Prostate gland (tissue), 2 donors: ENCODE results near the gene FRMD4A.

ENCODE experiments used
- POLR2AphosphoS5 ChIP-seq: sonication (generic); formaldehyde crosslinking; IDR thresholded peaks from one replicate; pipeline ENCODE4 v1.6.1; 2017; ENCODE audit warnings: antibody characterized with exemption
- TF ChIP-seq, protein P1 (sequence below), 4 experiments: fragments of 200-600 bp in 2 of 4; fragments of 450-650 bp in 2 of 4; sonication (generic) in 2 of 4; IDR thresholded peaks; 1 replicate in 3 of 4; 2 replicates in 1 of 4; pipeline ENCODE4 v1.5.1; 2016 to 2019; ENCODE audit warnings: antibody characterized with exemption in 4 of 4, mild to moderate bottlenecking in 2 of 4, moderate library complexity in 2 of 4

DNA sequence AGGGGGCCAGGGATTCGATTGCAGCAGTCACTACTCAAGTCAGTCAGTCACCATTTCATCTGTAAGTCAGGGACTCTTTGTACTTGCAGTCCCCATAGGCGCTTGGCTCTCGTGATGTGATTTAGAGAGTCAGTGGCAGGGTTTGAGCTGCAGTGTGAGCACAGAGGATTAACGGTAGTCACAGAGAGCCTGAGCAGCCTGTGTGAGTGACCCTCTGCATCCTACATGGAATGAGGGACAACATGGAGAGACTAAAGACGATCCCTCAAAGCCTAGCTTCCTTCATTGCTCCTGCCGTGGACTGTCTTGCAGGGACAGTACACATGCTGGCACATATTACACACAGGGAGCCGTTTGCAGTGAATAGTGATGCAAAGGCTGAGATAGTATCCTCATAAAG, 687.7 kb downstream of the FRMD4A start:
- TF ChIP-seq POLR2AphosphoS5: no peak
- TF ChIP-seq, protein P1, sequence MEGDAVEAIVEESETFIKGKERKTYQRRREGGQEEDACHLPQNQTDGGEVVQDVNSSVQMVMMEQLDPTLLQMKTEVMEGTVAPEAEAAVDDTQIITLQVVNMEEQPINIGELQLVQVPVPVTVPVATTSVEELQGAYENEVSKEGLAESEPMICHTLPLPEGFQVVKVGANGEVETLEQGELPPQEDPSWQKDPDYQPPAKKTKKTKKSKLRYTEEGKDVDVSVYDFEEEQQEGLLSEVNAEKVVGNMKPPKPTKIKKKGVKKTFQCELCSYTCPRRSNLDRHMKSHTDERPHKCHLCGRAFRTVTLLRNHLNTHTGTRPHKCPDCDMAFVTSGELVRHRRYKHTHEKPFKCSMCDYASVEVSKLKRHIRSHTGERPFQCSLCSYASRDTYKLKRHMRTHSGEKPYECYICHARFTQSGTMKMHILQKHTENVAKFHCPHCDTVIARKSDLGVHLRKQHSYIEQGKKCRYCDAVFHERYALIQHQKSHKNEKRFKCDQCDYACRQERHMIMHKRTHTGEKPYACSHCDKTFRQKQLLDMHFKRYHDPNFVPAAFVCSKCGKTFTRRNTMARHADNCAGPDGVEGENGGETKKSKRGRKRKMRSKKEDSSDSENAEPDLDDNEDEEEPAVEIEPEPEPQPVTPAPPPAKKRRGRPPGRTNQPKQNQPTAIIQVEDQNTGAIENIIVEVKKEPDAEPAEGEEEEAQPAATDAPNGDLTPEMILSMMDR (IDR thresholded peaks at IDR 0.05): no peak
